Subcutaneous adipose tissue (tissue), 4 donors: ENCODE data around the gene UQCC5. TPM values are rescaled to one million over a fixed set of nuclear protein-coding genes. Genes with fewer than 3 reads are reported as not detected.

Experiments
- total RNA-seq, 4 donors: library from RNA; depleted of rRNA; stranded (reverse); fragments of >200 nt; gene quantifications; one replicate each; pipeline ENCODE4 v1.1.0, GENCODE V29; 2016
- TF ChIP-seq, protein P1 (sequence below): fragments of 450-650 bp; IDR thresholded peaks from one replicate; pipeline ENCODE4 v1.5.1; 2016; ENCODE audit warnings: low read depth, mild to moderate bottlenecking, control low read depth, antibody characterized with exemption, moderate library complexity

Gene UQCC5
- total RNA-seq, 4 donors from 2014 or later: 1.5 to 4.9 (median 2.3) TPM

DNA sequence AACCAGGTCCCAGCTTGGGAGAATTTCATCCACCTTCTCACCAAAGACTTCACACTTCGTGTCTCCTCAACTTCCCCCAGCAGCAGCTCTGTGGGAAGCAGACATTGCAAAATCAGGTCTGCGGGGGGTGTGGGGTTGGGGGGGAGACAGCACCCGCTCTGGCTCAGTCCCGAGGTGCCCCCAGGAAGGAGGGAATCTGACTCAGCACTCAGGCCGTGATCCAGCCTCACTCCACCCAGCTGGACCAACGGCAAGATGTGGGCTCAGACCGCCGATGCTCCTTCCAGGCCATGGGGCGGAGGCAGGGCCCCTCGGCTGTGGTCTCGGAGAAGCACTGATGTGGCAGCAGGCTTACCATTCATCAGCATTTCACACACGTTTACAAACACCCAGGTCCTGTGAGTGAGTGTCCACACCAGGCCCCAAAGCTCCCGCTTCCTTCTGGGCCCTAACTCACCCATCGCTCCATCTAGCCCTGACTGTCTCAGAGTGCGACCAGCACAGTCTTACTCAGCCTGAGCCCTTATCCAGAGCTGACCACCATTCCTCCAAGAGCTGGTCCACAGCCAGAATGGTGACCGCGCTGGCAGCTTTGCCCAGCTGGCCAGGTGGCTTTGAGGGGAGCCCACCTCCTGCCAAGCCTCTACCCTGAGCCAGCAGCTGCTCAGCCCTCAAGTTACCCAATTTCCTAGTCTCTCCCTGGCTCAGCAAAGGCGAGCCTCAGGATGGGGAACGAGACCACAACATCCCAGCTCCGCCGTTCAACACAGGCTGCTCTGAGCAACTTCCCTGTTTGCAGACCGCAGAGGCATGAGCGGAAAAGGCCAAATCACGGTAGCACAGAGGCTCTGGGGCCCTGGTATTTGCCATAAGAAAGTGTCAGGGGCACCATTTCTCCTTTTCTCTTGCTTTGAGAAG is 38.0 kb upstream of the UQCC5 start:
- TF ChIP-seq, protein P1, sequence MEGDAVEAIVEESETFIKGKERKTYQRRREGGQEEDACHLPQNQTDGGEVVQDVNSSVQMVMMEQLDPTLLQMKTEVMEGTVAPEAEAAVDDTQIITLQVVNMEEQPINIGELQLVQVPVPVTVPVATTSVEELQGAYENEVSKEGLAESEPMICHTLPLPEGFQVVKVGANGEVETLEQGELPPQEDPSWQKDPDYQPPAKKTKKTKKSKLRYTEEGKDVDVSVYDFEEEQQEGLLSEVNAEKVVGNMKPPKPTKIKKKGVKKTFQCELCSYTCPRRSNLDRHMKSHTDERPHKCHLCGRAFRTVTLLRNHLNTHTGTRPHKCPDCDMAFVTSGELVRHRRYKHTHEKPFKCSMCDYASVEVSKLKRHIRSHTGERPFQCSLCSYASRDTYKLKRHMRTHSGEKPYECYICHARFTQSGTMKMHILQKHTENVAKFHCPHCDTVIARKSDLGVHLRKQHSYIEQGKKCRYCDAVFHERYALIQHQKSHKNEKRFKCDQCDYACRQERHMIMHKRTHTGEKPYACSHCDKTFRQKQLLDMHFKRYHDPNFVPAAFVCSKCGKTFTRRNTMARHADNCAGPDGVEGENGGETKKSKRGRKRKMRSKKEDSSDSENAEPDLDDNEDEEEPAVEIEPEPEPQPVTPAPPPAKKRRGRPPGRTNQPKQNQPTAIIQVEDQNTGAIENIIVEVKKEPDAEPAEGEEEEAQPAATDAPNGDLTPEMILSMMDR: no peak

- TF ChIP-seq, protein P1: no peak
Observed at GRCh38 chr3:52501046-52501445, 35.4 kb upstream of the UQCC5 start.

- TF ChIP-seq, protein P1: no peak
Observed at GRCh38 chr3:52502001-52502400, 34.4 kb upstream of the UQCC5 start.

DNA sequence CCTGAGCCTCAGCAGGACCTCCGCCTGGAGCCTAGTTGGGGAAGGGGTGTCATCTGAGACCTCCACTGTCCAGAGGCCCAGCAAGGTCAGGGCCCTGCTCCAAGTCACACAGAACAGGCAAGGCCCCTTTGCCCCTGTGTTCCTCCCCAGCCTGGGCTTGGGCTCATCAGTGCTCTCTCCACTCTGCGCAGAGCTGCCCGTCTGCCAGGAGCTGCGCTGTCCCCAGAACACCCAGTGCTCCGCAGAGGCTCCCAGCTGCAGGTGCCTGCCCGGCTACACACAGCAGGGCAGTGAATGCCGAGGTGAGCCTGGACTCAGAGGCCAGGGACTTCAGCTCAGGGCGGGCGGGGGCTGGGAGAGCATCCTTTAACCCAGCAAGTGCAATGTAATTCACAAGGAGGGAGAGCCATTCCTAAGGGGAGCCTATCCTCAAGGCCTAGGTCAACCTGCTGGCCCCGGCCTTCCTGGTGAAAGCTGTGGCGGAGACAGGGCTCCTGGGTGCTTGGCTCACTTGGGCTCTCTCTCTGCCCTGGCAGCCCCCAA is 33.5 kb upstream of the UQCC5 start:
- TF ChIP-seq, protein P1: no peak

DNA sequence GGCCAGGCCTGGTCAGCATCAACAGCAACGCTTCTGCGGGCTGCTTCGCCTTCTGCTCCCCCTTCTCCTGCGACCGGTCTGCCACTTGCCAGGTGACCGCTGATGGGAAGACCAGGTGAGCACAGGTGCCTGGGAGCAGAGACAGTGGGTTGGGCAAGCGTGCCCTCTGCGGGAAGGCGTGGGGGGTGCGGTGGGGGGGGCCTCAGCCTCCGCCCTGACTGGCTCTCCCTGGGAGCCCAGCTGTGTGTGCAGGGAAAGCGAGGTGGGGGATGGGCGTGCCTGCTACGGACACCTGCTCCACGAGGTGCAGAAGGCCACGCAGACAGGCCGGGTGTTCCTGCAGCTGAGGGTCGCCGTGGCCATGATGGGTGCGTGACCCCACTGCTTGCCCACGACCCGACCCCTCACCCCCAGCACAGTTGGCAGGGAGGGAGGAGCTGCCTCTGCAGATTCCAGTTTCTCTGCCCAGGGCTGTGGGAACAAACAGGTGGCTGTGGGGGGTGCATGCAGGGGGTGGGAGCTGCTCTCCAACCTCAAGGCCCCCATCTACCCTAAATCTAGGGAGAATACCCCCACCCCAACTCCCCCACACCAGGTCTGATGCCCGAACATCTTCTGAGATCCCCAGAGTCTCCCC is 32.5 kb upstream of the UQCC5 start:
- TF ChIP-seq, protein P1: no peak

DNA sequence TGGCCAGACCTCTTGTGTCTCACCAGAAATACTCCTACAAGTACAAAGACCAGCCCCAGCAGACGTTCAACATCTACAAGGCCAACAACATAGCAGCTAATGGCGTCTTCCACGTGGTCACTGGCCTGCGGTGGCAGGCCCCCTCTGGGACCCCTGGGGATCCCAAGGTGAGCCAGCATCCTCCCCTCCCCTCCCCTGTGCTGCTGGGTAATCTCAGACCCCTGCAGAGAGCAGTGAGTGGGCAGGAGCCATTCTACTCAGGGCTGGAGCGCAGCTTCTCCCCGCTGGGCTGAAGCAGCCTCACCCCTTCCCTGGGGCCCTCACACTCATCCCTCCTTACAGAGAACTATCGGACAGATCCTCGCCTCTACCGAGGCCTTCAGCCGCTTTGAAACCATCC is 31.4 kb upstream of the UQCC5 start:
- TF ChIP-seq, protein P1: no peak
